Calu3 (cell line): Measurements from ENCODE around the gene IDNK. TPM values are rescaled to one million over a fixed set of nuclear protein-coding genes. Genes with fewer than 3 reads are reported as not detected.
"Not testable (repeated sequence)": the region's sequence is repeated elsewhere in the genome, so short reads cannot be mapped to it uniquely, and the experiment has no call there.

ENCODE experiments used
- BruUV-seq: library from RNA; stranded (reverse); fragments of 400-500 nt; replicated peaks from 2 replicates; lab custom pipeline; 2021; lab: Mats Ljungman, UMichigan
- CTCF ChIA-PET: fragments of 300-600 bp; sonication (Branson Sonifier 250); formaldehyde crosslinking; loops from one replicate; lab custom pipeline; 2022; ENCODE audit warnings: antibody characterized with exemption; lab: Charles Lee
- DNase-seq: peaks from one replicate; pipeline ENCODE4 v3.0.0; 2022
- H3K27ac Mint-ChIP-seq: one replicate; pipeline ENCODE4 v1.8.0; 2022; ENCODE audit warnings: mixed read lengths; ENCODE audit not compliant: unreplicated experiment
- H3K27me3 Mint-ChIP-seq: one replicate; pipeline ENCODE4 v1.8.0; 2022; ENCODE audit warnings: mixed read lengths; ENCODE audit not compliant: unreplicated experiment
- H3K36me3 Mint-ChIP-seq: one replicate; pipeline ENCODE4 v1.8.0; 2022; ENCODE audit warnings: mild to moderate bottlenecking, moderate library complexity, mixed read lengths; ENCODE audit not compliant: insufficient read depth, unreplicated experiment
- H3K4me1 Mint-ChIP-seq: one replicate; pipeline ENCODE4 v1.8.0; 2022; ENCODE audit warnings: mild to moderate bottlenecking, low read depth, mixed read lengths; ENCODE audit not compliant: unreplicated experiment
- H3K4me3 Mint-ChIP-seq: one replicate; pipeline ENCODE4 v1.8.0; 2022; ENCODE audit warnings: mild to moderate bottlenecking, low read depth, moderate library complexity, mixed read lengths; ENCODE audit not compliant: unreplicated experiment
- H3K9me3 Mint-ChIP-seq: one replicate; pipeline ENCODE4 v1.8.0; 2022; ENCODE audit warnings: low read depth, mixed read lengths; ENCODE audit not compliant: unreplicated experiment
- intact Hi-C: fragments of 100-400 bp; cut with micrococcal nuclease; formaldehyde crosslinking; loops from one replicate; pipeline ENCODE4 v1.10.0; 2022; ENCODE audit not compliant: unreplicated experiment
- total RNA-seq: library from RNA; stranded (reverse); gene quantifications from 2 replicates; pipeline ENCODE4 v1.2.3, GENCODE V29; 2022
- TF ChIP-seq, protein P1 (sequence below): fragments of 200-600 bp; IDR thresholded peaks from one replicate; pipeline ENCODE4 v1.8.0; 2022; ENCODE audit warnings: antibody characterized with exemption; ENCODE audit not compliant: unreplicated experiment

Gene IDNK
- total RNA-seq, 1 experiment from 2014 or later: 4.2 TPM

DNA sequence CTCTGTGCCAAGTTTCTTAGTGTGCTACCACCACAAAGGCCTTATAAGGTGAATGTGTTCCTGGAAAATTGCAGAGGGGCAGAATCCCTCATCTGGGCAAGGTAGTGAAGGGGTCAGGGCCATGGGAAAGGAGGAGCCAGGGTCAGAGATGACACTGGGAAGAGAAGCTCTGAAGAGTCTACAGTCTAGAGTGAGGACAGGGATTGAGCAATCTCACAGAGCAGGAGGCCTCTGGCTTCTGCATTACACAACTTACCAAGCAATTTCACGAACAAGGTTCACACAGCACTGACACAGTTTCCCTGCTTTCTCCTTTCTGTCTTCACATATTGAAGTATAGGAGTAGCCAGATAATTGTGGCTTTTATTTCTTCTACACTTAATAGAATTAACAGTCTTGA is 24.5 kb upstream of the IDNK start:
- CTCF ChIA-PET: no interaction called here
- no peaks in the 10 kb centered on the region for H3K4me1 Mint-ChIP-seq
- intact Hi-C loops: no loop called here
- BruUV-seq: no TSS peak
- no peak overlapping the region for H3K27ac Mint-ChIP-seq
- H3K9me3 Mint-ChIP-seq: no peaks in the 10 kb centered on the region
- no peaks in the 10 kb centered on the region for H3K36me3 Mint-ChIP-seq
- TF ChIP-seq, protein P1, sequence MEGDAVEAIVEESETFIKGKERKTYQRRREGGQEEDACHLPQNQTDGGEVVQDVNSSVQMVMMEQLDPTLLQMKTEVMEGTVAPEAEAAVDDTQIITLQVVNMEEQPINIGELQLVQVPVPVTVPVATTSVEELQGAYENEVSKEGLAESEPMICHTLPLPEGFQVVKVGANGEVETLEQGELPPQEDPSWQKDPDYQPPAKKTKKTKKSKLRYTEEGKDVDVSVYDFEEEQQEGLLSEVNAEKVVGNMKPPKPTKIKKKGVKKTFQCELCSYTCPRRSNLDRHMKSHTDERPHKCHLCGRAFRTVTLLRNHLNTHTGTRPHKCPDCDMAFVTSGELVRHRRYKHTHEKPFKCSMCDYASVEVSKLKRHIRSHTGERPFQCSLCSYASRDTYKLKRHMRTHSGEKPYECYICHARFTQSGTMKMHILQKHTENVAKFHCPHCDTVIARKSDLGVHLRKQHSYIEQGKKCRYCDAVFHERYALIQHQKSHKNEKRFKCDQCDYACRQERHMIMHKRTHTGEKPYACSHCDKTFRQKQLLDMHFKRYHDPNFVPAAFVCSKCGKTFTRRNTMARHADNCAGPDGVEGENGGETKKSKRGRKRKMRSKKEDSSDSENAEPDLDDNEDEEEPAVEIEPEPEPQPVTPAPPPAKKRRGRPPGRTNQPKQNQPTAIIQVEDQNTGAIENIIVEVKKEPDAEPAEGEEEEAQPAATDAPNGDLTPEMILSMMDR: no peak
- peaks cover 32% of the 10 kb centered on the region for H3K27me3 Mint-ChIP-seq
- DNase-seq: no peak
- H3K4me3 Mint-ChIP-seq: no peak overlapping the region

DNA sequence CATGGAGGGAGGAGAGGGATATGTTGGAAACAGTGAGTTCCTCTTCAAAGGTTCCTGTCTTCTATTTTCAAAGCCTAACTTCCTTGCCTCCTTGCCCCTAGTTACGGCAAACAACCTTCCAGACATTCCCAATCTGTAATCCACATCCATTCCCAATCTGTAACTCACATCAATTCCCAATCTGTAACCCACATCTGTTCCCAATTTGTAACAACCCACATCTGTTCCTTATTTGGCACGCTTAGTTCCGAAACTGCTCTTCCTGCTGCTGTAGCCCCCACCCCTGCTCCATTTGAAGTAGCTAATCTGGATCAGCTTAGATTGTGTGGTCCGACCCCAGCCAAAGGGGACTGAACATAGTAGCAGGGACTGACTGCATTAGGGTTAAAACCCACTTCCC is 23.9 kb upstream of the IDNK start:
- TF ChIP-seq, protein P1: no peak
- H3K4me3 Mint-ChIP-seq: no peak overlapping the region
- no peaks in the 10 kb centered on the region for H3K9me3 Mint-ChIP-seq
- H3K27ac Mint-ChIP-seq: no peak overlapping the region
- H3K4me1 Mint-ChIP-seq: no peaks in the 10 kb centered on the region
- H3K36me3 Mint-ChIP-seq: no peaks in the 10 kb centered on the region
- DNase-seq: no peak
- intact Hi-C loops: no loop called here
- CTCF ChIA-PET: no interaction called here
- BruUV-seq: no TSS peak
- peaks cover 34% of the 10 kb centered on the region for H3K27me3 Mint-ChIP-seq

DNA sequence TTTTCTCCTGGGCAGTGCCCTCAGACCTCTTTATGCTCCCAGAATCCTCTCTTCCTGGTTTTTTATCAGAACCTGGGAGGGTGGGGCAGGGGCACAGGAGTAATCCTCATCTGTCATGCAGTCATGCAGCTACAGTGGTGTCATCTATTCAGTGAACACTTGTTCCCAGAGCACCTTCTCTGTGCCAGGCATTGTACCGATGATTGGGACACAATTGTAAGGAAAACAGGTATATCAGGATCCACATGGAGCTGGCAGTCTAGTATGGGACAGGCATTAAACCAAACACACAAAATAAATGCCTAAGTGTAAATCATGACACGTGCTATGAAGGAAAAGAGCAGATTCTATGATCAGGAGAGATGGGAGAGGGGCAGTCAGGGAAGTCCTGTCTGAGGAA is 21.5 kb upstream of the IDNK start:
- H3K9me3 Mint-ChIP-seq: no peaks in the 10 kb centered on the region
- intact Hi-C loops: no loop called here
- H3K27ac Mint-ChIP-seq: no peak overlapping the region
- CTCF ChIA-PET: interaction anchor here (0.5 to 0.7 kb wide), 2 partner anchors 55 to 65 kb away, joined by 3 to 4 read pairs; no protein-coding TSS in a partner anchor
- no peak for DNase-seq
- TF ChIP-seq, protein P1: no peak
- no peaks in the 10 kb centered on the region for H3K4me1 Mint-ChIP-seq
- no peak overlapping the region for H3K4me3 Mint-ChIP-seq
- peaks cover 34% of the 10 kb centered on the region for H3K27me3 Mint-ChIP-seq
- H3K36me3 Mint-ChIP-seq: no peaks in the 10 kb centered on the region
- BruUV-seq: no TSS peak

DNA sequence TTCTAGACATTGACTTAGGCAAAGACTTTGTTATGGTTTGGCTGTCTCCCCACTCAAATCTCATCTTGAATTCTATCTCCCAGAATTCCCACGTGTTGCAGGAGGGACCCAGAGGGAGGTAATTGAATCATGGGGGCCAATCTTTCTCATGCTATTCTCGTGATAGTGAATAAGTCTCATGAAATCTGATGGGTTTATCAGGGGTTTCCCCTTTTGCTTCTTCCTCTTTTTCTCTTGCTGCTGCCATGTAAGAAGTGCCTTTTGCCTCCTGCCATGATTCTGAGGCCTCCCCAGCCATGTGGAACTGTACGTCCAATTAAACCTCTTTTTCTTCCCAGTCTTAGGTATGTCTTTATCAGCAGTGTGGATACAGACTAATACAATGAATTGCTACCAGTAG is 15.3 kb upstream of the IDNK start:
- H3K9me3 Mint-ChIP-seq, H3K4me3 Mint-ChIP-seq, H3K36me3 Mint-ChIP-seq, BruUV-seq, intact Hi-C loops, H3K4me1 Mint-ChIP-seq, H3K27ac Mint-ChIP-seq, DNase-seq, CTCF ChIA-PET: not testable (repeated sequence)
- peaks cover 10% of the 10 kb centered on the region for H3K27me3 Mint-ChIP-seq

DNA sequence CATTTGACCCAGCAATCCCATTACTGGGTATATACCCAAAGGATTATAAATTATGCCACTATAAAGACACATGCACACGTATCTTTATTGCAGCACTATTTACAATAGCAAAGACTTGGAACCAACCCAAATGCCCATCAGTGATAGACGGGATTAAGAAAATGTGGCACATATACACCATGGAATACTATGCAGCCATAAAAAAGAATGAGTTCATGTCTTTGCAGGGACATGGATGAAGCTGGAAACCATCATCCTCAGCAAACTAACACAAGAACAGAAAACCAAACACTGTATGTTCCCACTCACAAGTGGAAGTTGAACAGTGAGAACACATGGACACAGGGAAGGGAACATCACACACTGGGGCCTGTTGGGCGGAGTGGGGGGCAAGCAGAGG is 9.6 kb upstream of the IDNK start:
- H3K4me3 Mint-ChIP-seq, BruUV-seq, H3K9me3 Mint-ChIP-seq, DNase-seq, H3K36me3 Mint-ChIP-seq, H3K27ac Mint-ChIP-seq, intact Hi-C loops, H3K27me3 Mint-ChIP-seq, CTCF ChIA-PET, H3K4me1 Mint-ChIP-seq: not testable (repeated sequence)
